ENCODE data around the gene CNTN3. TPM values are rescaled to one million over a fixed set of nuclear protein-coding genes. Genes with fewer than 3 reads are reported as not detected.

The CNTN3 gene
- polyA plus RNA-seq, 1 donor from 2014 or later = 31.8 TPM

DNA sequence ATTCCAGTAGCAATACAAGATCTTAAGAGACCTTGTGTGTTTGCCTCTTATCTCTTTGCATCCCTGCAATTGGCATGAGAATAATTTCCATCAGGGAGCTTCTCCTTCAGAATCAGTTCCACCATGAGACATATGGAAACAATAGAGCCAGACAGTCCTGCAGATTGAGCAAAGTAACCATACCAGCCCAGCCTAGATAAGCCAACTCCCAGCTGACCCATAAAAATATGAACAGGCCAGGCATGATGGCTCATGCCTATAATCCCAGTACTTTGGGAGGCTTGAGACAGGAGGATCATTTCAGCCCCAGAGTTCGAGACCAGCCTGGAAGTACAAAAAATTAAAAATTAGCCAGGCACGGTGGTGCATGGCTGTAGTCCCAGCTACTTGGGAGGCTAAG lies 12.7 kb downstream of the CNTN3 start:
- no peak overlapping the region for H3K4me3 ChIP-seq (ENCODE audit: low read length)
- H3K9ac ChIP-seq (ENCODE audit: low read length) = no peak overlapping the region
- TF ChIP-seq EZH2 (IDR thresholded peaks at IDR 0.05; ENCODE audit: borderline replicate concordance, insufficient read depth, low read length, poor library complexity, severe bottlenecking) (no peak), SMC3 (conservative IDR thresholded peaks at IDR 0.05; ENCODE audit: poor library complexity) (no peak), REST (IDR thresholded peaks at IDR 0.05; ENCODE audit: borderline replicate concordance) (no peak), CTCF (IDR thresholded peaks at IDR 0.05; ENCODE audit: poor library complexity, severe bottlenecking) (no peak)
- no peak overlapping the region for H3K27ac ChIP-seq (ENCODE audit: low read length)
- H3K9me3 ChIP-seq (ENCODE audit: low read length) = no peaks in the 10 kb centered on the region
- H2AFZ ChIP-seq (ENCODE audit: low read depth, low read length) = no peak overlapping the region
- H3K9me2 ChIP-seq (ENCODE audit: insufficient read depth, low read length) = no peaks in the 10 kb centered on the region
- no peaks in the 10 kb centered on the region for H3K27me3 ChIP-seq (ENCODE audit: insufficient read depth, low read depth, low read length)
- no peaks in the 10 kb centered on the region for H3K36me3 ChIP-seq (ENCODE audit: insufficient read depth, low read length)
- H3F3A ChIP-seq (ENCODE audit: insufficient read depth, low read length, poor library complexity, severe bottlenecking) = no peaks in the 10 kb centered on the region
- H4K20me1 ChIP-seq (ENCODE audit: insufficient read depth) = no peaks in the 10 kb centered on the region
- H3K4me2 ChIP-seq (ENCODE audit: low read length) = no peak overlapping the region
- no peaks in the 10 kb centered on the region for H3K79me2 ChIP-seq (replicated peaks; ENCODE audit: insufficient read depth, low read length)

DNA sequence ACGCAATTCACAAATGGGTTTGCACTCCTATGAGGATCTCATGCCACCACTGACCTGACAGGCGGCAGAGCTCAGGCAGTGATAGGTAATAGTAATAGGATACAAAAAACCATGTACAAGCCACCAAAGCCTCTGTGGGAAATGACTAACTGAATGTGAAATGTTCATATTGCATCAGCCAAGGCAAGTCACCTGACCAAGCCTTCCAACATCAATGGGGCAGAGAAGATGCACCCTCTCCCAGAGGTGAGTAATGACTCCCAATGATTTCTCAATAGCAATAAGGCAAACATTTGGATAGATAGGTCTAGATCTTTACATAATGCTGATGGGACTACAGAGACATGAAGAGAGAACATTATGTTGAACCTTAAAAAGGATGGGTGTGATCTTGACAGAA lies 14.9 kb downstream of the CNTN3 start:
- no peaks in the 10 kb centered on the region for H3K9me2 ChIP-seq (ENCODE audit: insufficient read depth, low read length)
- H3K9ac ChIP-seq (ENCODE audit: low read length) = no peak overlapping the region
- H3K4me3 ChIP-seq (ENCODE audit: low read length) = no peak overlapping the region
- no peak overlapping the region for H3K27ac ChIP-seq (ENCODE audit: low read length)
- H2AFZ ChIP-seq (ENCODE audit: low read depth, low read length) = no peak overlapping the region
- no peaks in the 10 kb centered on the region for H3K36me3 ChIP-seq (ENCODE audit: insufficient read depth, low read length)
- H3K9me3 ChIP-seq (ENCODE audit: low read length) = no peaks in the 10 kb centered on the region
- no peak for TF ChIP-seq CTCF (IDR thresholded peaks at IDR 0.05; ENCODE audit: poor library complexity, severe bottlenecking)
- TF ChIP-seq SMC3 (conservative IDR thresholded peaks at IDR 0.05; ENCODE audit: poor library complexity) = no peak
- TF ChIP-seq POLR2AphosphoS5 (IDR thresholded peaks at IDR 0.05) = no peak
- TF ChIP-seq TAF1 (IDR thresholded peaks at IDR 0.05; ENCODE audit: low read depth) = no peak
- no peak for TF ChIP-seq MXI1 (conservative IDR thresholded peaks at IDR 0.05; ENCODE audit: poor library complexity, severe bottlenecking)
- TF ChIP-seq RAD21 (conservative IDR thresholded peaks at IDR 0.05) = no peak
- TF ChIP-seq REST (IDR thresholded peaks at IDR 0.05; ENCODE audit: borderline replicate concordance) = no peak
- TF ChIP-seq EZH2 (IDR thresholded peaks at IDR 0.05; ENCODE audit: borderline replicate concordance, insufficient read depth, low read length, poor library complexity, severe bottlenecking) = no peak
- TF ChIP-seq EP300 (conservative IDR thresholded peaks at IDR 0.05; ENCODE audit: poor library complexity, severe bottlenecking) = no peak
- H3K27me3 ChIP-seq (ENCODE audit: insufficient read depth, low read depth, low read length) = no peaks in the 10 kb centered on the region
- no peaks in the 10 kb centered on the region for H3K79me2 ChIP-seq (replicated peaks; ENCODE audit: insufficient read depth, low read length)
- H3F3A ChIP-seq (ENCODE audit: insufficient read depth, low read length, poor library complexity, severe bottlenecking) = no peaks in the 10 kb centered on the region
- no peaks in the 10 kb centered on the region for H4K20me1 ChIP-seq (ENCODE audit: insufficient read depth)
- no peak overlapping the region for H3K4me2 ChIP-seq (ENCODE audit: low read length)
